Measurements from ENCODE around the gene RPL36A.

- TF ChIP-seq CTCF (IDR thresholded peaks at IDR 0.05; ENCODE audit: insufficient read depth, low read length, poor library complexity, severe bottlenecking) (no peak), EZH2phosphoT487 (conservative IDR thresholded peaks at IDR 0.05; ENCODE audit: low read length) (no peak)
Observed at GRCh38 chrX:101415180-101416145, 24.7 kb downstream of the RPL36A start.
